Left lung (tissue), 10 donors: ENCODE data around the gene PRKD2. TPM values are rescaled to one million over a fixed set of nuclear protein-coding genes. Genes with fewer than 3 reads are reported as not detected.
A peak's percentile ranks its signal among the peaks of the same experiment; 100 is the strongest.

ENCODE experiments used
- ATAC-seq: fragments of 200-7000 bp; cut with Tn5 transposase; one replicate; pipeline ENCODE4 v1.9.1; 2020; ENCODE audit warnings: moderate library complexity
- DNase-seq, 4 donors: peaks; one replicate each; pipeline ENCODE4 v3.0.0-alpha.2; 2013 to 2020
- H3K27ac ChIP-seq, 2 donors: fragments of 200-600 bp; sonication (generic) in 1 of 2; one replicate each; pipeline versions ENCODE4 v1.5.0 to v1.8.0; 2020 to 2021
- H3K27me3 ChIP-seq, 2 donors: fragments of 200-600 bp; sonication (generic) in 1 of 2; one replicate each; pipeline versions ENCODE4 v1.5.0 to v1.8.0; 2020 to 2021
- H3K36me3 ChIP-seq, 2 donors: fragments of 200-600 bp; sonication (generic) in 1 of 2; one replicate each; pipeline versions ENCODE4 v1.5.0 to v1.8.0; 2020 to 2021
- H3K4me1 ChIP-seq, 2 donors: fragments of 200-600 bp; one replicate each; pipeline ENCODE4 v1.8.0; 2021
- H3K4me3 ChIP-seq, 2 donors: fragments of 200-600 bp; sonication (generic) in 1 of 2; one replicate each; pipeline versions ENCODE4 v1.5.0 to v1.8.0; 2020 to 2021; ENCODE audit warnings: mild to moderate bottlenecking in 1 of 2
- H3K9me3 ChIP-seq, 2 donors: fragments of 200-600 bp; sonication (generic) in 1 of 2; one replicate each; pipeline versions ENCODE4 v1.5.0 to v1.8.0; 2020 to 2021
- CTCF ChIP-seq, 2 donors: fragments of 200-600 bp; sonication (generic) in 1 of 2; IDR thresholded peaks; one replicate each; pipeline versions ENCODE4 v1.5.0 to v1.8.0; 2021; ENCODE audit warnings: antibody characterized with exemption in 2 of 2
- intact Hi-C, 2 donors: fragments of 100-400 bp; cut with DNase I; formaldehyde crosslinking; loops; one replicate each; pipeline versions ENCODE4 v1.11.2 to v1.14.2; 2022
- polyA plus RNA-seq, 6 donors: library from polyadenylated mRNA; unstranded; fragments of 120-200 nt; gene quantifications; one replicate each; pipeline ENCODE4 v1.2.1, GENCODE V29; 2013; ENCODE audit not compliant: insufficient read length in 6 of 6
- total RNA-seq, 2 donors: library from RNA; stranded (reverse); fragmentation: NEBNext Ultra II Directional; extraction: Animal tissue kit (Norgen Biotek cat#: 25700); gene quantifications; one replicate each; pipeline ENCODE4 v1.2.1, GENCODE V29; 2021
- donor health status: DM: no; HTN: yes; CAD: no.
- donor health status: DM: no; HTN: no; CAD: no.

PRKD2 gene
- total and polyA plus RNA-seq, 8 donors, result 37.8 to 61.4 (median 53.1) TPM

GRCh38 chr19:46730187-46730586, 13.3 kb upstream of the PRKD2 start:
- peak in 1 of 4 donors; percentile 40 for DNase-seq
- no peak for TF ChIP-seq CTCF (IDR thresholded peaks at IDR 0.05)
- no peak for ATAC-seq
- no peaks in the 10 kb centered on the region for H3K9me3 ChIP-seq
- peaks cover 6 to 84% of the 10 kb centered on the region in 2 donors for H3K4me1 ChIP-seq
- H3K36me3 ChIP-seq, result peaks cover 0 to 84% of the 10 kb centered on the region in 2 donors
- intact Hi-C loops, result no loop called here
- H3K4me3 ChIP-seq, result no peak overlapping the region
- no peaks in the 10 kb centered on the region for H3K27me3 ChIP-seq
- peak overlapping the region in 1 of 2 donors; percentile 94 for H3K27ac ChIP-seq

DNA sequence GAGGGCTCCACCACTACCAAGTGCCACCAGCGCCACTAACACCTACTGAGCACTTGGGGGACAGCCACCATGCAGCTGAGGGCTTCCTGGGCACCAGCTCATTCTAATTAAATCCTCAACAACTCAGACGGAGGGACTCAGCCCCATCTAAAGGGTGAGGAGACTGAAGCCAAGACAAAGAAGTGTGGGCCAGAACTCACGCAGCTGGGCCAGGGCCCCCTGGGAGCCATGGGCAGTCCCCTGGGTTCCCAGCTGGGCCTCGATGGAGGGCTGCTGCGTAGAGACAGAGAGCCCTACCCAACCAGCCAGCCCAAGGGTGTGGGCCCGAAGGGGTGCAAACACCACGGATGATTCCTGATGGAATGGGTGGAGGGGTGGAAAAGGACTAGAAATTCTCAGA, 12.8 kb upstream of the PRKD2 start:
- DNase-seq (peak in 1 of 4 donors; percentile 62), ATAC-seq (no peak)
- Histone ChIP-seq H3K27ac (no peak overlapping the region), H3K36me3 (peaks cover 0 to 84% of the 10 kb centered on the region in 2 donors), H3K27me3 (no peaks in the 10 kb centered on the region), H3K9me3 (no peaks in the 10 kb centered on the region), H3K4me3 (no peak overlapping the region), H3K4me1 (peaks cover 6 to 80% of the 10 kb centered on the region in 2 donors)
- no peak for TF ChIP-seq CTCF (IDR thresholded peaks at IDR 0.05)
- intact Hi-C loops, result no loop called here

DNA sequence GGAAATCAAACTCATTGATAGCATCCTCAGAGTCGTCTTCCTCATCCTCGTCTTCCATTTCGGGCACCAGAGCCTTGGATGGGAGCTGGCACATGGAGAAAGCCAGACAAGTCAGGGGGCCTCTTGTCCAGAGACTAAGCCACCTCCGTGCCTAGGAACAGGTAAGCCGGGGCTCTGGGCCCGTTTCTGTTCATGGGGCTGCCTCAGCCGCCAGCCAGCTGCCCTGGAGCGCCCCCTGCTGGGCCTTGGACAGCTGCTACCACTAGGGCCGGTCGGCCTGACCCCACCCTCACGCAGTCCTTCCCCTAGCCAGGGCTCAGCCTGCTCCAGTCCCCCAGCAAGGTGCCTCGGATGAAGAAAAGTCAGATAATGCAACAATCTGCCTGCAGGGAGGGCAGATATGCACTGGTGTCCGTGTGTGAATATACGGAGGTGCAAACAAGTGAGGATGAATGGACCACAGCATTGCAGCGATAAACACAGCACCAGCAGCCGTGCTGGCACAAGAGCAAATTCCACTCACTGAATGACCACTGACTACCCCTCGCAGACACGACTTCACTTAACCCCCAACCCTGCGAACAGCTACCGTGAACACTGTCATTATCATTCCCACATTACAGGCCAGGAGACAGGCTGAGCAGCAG, 11.9 kb upstream of the PRKD2 start:
- H3K27me3 ChIP-seq, result no peaks in the 10 kb centered on the region
- H3K9me3 ChIP-seq, result no peaks in the 10 kb centered on the region
- peak overlapping the region in 1 of 2 donors; percentile 58 for H3K27ac ChIP-seq
- DNase-seq (peak; percentile 30 to 96 (median 73)), ATAC-seq (peak; percentile 74)
- TF ChIP-seq CTCF (IDR thresholded peaks at IDR 0.05), result peak; percentile 96
- peaks cover 6 to 71% of the 10 kb centered on the region in 2 donors for H3K4me1 ChIP-seq
- intact Hi-C loops, result no loop called here
- peaks cover 0 to 84% of the 10 kb centered on the region in 2 donors for H3K36me3 ChIP-seq
- no peak overlapping the region for H3K4me3 ChIP-seq

GRCh38 chr19:46728208-46728607, 11.3 kb upstream of the PRKD2 start:
- DNase-seq, result peak in 2 of 4 donors; percentile 43 to 61

More at GRCh38 chr19:46728208-46728607, 11.3 kb upstream of the PRKD2 start:
- no peak overlapping the region for H3K4me3 ChIP-seq
- TF ChIP-seq CTCF (IDR thresholded peaks at IDR 0.05), result no peak
- H3K27ac ChIP-seq, result peak overlapping the region in 1 of 2 donors; percentile 58
- ATAC-seq, result peak; percentile 1
- no peaks in the 10 kb centered on the region for H3K27me3 ChIP-seq
- no peaks in the 10 kb centered on the region for H3K9me3 ChIP-seq
- intact Hi-C loops, result no loop called here
- peaks cover 6 to 71% of the 10 kb centered on the region in 2 donors for H3K4me1 ChIP-seq
- H3K36me3 ChIP-seq, result peaks cover 0 to 87% of the 10 kb centered on the region in 2 donors
